Stimulated activated CD8-positive, alpha-beta memory T cell treated with anti-CD3 and anti-CD28 coated beads, Interleukin-4, amount 100 ng/mL, for 24 hours (primary cell): Measurements from ENCODE around the gene OTX2.

ENCODE experiments used
- DNase-seq: peaks from one replicate; pipeline ENCODE4 v3.0.0-alpha.2; 2020; ENCODE audit warnings: low read depth

OTX2 gene

DNA sequence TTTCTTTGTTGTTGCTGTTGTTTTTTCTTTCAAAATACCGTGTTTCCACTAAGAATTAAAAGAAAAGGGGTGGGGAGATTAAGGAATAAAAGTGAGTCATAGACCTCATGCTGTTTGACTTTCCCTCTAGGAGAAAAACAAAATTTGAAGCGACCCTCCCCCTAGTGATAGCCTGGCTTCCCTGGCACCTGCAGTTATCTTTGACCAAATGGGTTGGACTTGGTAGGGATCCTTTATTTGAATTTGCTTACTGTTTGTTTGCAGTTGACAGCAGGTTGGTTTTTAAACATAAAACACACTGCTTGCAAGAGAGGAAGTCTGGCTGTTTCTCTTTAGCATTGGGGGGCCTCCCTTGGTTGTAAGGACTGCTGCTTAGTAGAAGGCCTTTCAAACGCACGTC, 14.0 kb downstream of the OTX2 start:
- DNase-seq: no peak

DNA sequence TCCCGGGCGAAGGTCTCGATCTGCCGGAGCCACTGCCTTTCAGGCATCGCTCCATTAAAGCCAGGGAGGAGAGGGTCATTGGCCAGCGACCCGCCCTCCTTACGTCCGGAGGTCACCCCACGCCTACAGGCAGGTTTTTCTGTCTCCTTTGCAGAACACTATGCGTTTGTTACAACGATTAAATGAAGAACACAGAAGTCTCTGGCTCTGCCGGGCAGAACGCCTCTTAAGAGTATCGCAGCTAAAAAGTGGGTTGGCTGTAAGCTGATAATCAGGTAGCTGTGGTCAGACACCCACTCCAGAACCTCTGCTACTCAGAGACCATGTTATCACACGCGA, 15.0 kb downstream of the OTX2 start:
- DNase-seq: no peak

DNA sequence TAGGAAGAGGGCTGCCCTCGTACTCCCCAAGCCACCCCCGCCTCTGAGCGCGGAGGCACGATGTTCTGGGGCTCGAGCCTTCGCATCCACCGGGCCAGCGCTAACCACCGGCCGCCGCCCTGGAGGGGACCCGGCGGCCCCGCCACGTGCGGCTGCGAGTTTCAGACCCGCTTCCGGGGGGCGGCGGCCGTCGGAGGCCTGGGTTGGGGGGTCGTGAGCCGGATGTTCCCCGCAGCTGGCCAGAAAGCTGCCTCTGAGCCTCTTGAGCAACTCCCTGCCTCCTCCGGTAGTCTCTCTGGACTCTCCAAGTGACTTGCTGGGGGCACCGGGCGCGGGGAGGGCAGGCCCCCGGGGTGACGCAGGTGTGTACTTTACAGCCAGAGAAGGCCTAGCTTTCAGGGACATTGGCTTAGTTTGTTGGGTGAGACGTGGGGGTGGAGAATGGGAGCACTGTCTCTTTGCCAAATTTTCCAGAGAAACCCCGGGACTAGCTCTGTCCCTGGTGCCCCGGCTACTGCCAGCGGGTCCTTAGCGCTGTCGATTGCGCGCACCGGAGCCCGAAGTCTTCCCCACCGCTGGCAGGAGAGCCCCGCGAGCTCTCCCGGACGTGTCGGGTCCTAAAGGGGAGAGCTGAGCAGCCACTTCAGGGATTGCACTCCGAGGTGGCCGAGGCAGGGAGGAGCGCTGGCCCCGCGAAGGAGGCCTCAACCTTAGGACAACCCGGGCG, 15.6 kb downstream of the OTX2 start:
- DNase-seq: no peak

DNA sequence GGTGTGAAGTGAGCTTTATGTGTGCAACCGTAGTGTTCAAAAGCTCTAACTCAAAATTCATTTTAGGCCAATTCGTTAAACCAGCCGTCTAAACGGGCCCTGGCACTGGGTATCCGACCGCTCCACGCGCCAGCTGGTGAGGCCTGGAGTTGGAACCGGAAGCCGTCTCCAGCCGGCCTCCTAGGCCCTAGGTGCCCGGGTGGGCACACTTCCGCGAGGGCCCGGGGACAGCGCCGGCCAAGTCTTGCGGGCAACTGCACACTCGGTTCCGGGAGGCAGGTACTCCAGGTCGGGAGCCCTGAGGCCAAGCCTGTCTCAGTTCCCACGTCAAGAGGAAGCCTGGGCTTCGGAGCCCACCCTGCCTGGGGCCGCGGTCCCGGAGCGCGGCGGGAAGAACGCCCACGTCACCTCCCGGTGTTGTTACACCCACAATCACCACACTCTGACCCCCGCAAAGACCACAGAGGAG, 16.2 kb downstream of the OTX2 start:
- DNase-seq: no peak

DNA sequence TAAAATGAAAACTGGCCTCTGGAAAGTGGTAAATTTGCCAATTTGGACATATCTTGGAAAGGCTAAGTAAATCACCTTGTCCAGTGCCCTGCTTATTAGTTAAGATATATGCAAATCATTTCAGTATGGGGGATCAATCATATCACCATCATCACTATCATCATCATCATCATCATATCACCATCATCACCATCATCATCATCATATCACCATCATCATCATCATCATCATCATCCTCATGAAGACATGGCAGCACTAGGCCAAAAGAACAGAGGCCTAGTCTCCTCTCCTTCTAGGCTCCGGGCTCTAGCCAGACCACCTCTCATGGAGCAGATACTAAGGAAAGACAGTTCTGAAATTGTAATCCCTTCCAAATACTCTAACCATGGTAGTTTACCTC, 20.3 kb downstream of the OTX2 start:
- no peak for DNase-seq

- DNase-seq: no peak
Observed at GRCh38 chr14:56787530-56787929, 22.7 kb downstream of the OTX2 start.

- DNase-seq: no peak
Observed at GRCh38 chr14:56782711-56783110, 27.6 kb downstream of the OTX2 start.

- DNase-seq: no peak
Observed at GRCh38 chr14:56774503-56774902, 35.8 kb downstream of the OTX2 start.

DNA sequence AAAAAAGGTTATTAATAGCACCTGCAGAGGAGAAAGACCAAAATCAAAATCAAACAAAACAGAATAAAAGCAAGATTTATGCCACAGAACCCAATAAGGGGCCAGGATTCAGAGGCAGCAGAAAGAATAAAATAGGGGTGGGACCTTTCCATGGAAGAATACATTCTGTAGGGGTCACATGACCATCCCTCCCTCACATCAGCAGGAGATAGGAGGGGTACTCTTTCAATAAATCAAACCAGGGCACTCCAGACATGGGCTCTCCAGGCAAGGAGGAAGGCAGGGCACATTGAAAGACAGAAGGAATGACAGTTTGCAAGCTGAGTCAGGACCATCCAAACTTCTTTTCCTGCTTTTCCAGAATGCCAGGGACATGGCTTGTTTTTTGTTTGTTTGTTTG, 39.8 kb downstream of the OTX2 start:
- no peak for DNase-seq

GRCh38 chr14:56760164-56760914, 49.9 kb downstream of the OTX2 start:
- no peak for DNase-seq

DNA sequence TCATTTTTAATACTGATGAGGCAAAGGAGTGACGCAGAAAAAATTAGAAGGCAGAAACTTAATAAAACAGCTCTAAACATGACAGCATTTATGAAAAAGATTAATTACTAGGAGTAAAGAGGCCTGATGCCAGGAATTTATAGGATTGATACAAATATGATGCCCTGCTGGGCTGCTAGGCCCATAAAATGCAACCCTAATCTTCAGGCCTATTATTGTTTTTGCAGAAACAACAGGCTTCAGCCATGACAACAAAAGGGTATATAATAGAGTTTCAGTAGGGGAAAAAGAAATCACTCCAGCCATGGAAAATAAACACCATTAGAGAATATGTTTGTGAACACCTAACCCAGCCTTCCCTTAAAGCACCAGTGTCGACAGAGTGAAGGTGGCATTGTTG, 50.6 kb downstream of the OTX2 start:
- DNase-seq: no peak

DNA sequence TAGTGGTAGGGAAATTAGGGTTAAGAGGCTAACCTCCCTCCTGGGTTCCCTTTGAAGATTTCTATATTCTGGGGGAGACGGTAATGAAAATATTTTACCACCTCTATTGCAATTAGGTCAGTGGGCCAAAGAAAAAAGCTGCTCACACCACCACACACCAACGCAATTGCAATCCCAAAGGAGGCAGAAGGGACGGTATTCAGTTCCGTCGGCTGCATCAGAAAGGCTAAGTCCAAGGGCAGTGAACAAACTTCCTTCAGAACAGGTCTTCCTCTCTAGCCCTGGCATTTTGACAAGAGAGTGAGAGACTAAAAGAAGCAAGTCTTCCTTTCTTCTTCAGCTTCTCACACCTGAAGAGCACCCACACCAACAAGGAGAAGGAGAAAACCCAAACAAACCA, 51.2 kb downstream of the OTX2 start:
- no peak for DNase-seq

DNA sequence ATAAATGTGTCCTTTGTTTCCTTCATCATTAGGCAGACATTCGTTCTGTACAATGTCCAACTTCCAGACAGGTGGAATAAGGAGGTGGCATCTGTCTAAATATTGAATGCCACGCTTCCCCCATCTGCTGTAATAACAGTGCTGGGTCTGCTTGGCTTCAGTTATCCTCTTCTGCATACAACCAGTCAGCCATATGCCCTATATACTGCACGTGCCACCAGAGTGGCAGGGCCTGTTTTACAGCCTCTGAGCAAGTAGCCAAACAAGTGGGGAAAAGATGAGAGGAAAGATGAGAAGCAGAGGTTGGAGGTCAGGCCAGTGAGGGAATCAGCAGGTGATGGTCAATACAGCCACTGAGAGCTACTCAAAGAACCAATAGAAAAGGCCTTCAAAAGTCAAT, 55.4 kb downstream of the OTX2 start:
- no peak for DNase-seq

DNA sequence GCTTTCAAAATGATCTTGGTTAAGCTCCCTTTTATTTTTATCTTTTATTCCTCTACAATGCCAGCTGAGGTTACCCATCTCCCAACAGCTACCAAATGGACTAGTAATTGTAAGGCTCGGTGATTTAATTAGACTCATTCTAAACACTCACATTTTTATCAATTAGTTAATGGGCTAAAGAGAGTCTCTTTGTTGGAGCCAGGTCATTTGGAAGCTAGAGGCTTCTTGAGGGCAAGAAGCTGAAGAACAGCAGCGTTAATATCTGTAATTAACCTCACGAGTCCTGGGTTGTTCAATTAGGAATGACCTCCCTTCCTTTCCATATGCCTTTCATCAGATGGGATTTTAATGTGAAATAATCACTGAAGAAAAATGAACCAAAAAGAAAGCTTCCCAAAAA, 56.9 kb downstream of the OTX2 start:
- no peak for DNase-seq

- DNase-seq: no peak
Observed at GRCh38 chr14:56752428-56752827, 57.9 kb downstream of the OTX2 start.

- no peak for DNase-seq
Observed at GRCh38 chr14:56751471-56751870, 58.8 kb downstream of the OTX2 start.
